BJ (cell line): Measurements from ENCODE around the gene EPB41L5. TPM values are rescaled to one million over a fixed set of nuclear protein-coding genes. Genes with fewer than 3 reads are reported as not detected.
A peak's percentile ranks its signal among the peaks of the same experiment; 100 is the strongest.

ENCODE experiments used
- CTCF ChIA-PET: fragments of 350-600 bp; formaldehyde crosslinking; extraction: SDS; loops from one replicate; lab custom pipeline; 2021; ENCODE audit warnings: antibody characterized with exemption, inconsistent platforms; lab: Yijun Ruan, JAX
- POLR2A ChIA-PET: fragments of 300-600 bp; sonication (Branson Sonifier 250); formaldehyde crosslinking; extraction: SDS; loops from one replicate; lab custom pipeline; 2021; ENCODE audit warnings: antibody characterized with exemption; lab: Charles Lee
- DNase-seq: peaks from one replicate; pipeline ENCODE4 v3.0.0-alpha.2; 2011; ENCODE audit warnings: low read depth
- H3K27me3 ChIP-seq: 2 replicates; pipeline ENCODE4 v1.6.0; 2011; ENCODE audit warnings: low read length; ENCODE audit not compliant: control insufficient read depth, insufficient read depth
- H3K36me3 ChIP-seq: 2 replicates; pipeline ENCODE4 v1.5.1; 2011; ENCODE audit warnings: low read length; ENCODE audit not compliant: control insufficient read depth, insufficient read depth
- H3K4me3 ChIP-seq: 2 replicates; pipeline ENCODE4 v1.5.1; 2011; ENCODE audit warnings: low read depth, mild to moderate bottlenecking, control low read depth, low read length
- CTCF ChIP-seq: IDR thresholded peaks from 2 replicates; pipeline ENCODE4 v1.5.1; 2011; ENCODE audit warnings: low read depth, mild to moderate bottlenecking, control low read depth, inconsistent platforms, low read length, moderate library complexity; ENCODE audit not compliant: insufficient read depth
- polyA plus RNA-seq: library from polyadenylated mRNA; depleted of rRNA; stranded (reverse); fragments of >200 nt; gene quantifications from 2 replicates; pipeline ENCODE4 v1.2.3, GENCODE V29; 2011

Gene EPB41L5
- polyA plus RNA-seq, 1 experiment = 4.4 TPM

- no peak for TF ChIP-seq CTCF
- Histone ChIP-seq H3K4me3 (no peak overlapping the region), H3K36me3 (no peaks in the 10 kb centered on the region), H3K27me3 (no peaks in the 10 kb centered on the region)
- no peak for DNase-seq
- CTCF ChIA-PET = no interaction called here
- POLR2A ChIA-PET = no interaction called here
These were observed 11.4 kb upstream of the EPB41L5 start for GRCh38 chr2:120001471-120001870.

- H3K4me3 ChIP-seq = no peak overlapping the region
- ChIA-PET CTCF (interaction anchor here (0.7 kb wide), 1 partner anchor 9 kb away, joined by 3 read pairs; no protein-coding TSS in a partner anchor), POLR2A (no interaction called here)
- DNase-seq = no peak
- no peaks in the 10 kb centered on the region for H3K27me3 ChIP-seq
- H3K36me3 ChIP-seq = no peaks in the 10 kb centered on the region
- TF ChIP-seq CTCF = no peak
These were observed 8.6 kb upstream of the EPB41L5 start for GRCh38 chr2:120004254-120004653.

DNA sequence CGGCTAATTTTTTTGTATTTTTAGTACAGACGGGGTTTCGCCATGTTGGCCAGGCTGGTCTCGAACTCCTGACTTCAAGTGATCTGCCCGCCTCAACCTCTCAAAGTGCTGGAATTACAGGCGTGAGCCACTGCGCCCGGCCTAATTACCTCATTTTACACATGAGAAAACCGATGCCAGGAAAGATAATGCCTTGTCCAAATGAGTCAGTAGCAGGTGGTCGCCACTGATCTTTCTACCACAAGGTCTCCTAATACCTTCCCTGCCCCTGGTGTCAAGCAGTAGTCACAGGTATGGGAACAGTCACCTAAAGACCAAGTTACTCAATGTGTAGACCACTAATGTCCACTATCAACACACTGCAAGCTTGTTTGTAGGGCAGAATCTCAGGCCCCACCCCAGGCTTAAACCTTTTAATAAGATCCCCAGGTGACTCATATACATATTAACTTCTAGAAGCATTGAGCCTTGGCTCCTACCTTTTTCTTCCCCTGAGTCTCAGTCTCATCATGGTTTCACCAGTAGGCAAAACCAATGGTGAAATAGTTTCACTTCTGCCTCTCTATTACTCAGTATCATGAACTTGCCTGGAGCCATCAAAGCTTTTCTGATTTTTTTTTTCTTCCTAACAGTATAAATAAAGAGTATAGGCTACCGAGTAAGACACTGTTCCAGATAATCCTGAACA lies 6.9 kb upstream of the EPB41L5 start:
- CTCF ChIA-PET = no interaction called here
- Histone ChIP-seq H3K27me3 (no peaks in the 10 kb centered on the region), H3K4me3 (no peak overlapping the region), H3K36me3 (no peaks in the 10 kb centered on the region)
- DNase-seq = no peak
- no peak for TF ChIP-seq CTCF
- POLR2A ChIA-PET = no interaction called here

DNA sequence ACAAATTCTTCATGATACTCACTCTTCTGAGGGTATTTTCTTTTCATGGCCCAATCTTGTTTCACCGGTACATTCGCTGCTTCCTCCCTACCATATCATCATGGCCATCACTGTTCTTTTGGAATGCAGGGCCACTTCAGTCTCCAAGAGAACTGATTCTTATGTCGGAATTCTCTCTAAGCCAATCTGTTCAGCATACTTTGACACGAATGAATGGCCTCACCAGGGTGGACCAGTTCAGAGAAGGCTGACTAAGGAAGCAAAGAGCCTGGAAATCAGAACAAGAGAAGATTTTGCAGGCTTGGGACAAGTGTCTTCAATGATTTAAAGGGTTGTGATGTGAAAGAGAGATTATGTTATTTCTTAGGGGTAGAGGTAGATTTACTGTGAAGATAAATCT lies 5.0 kb upstream of the EPB41L5 start:
- POLR2A ChIA-PET = no interaction called here
- Histone ChIP-seq H3K4me3 (no peak overlapping the region), H3K36me3 (no peaks in the 10 kb centered on the region), H3K27me3 (no peaks in the 10 kb centered on the region)
- no peak for TF ChIP-seq CTCF
- CTCF ChIA-PET = no interaction called here
- no peak for DNase-seq

DNA sequence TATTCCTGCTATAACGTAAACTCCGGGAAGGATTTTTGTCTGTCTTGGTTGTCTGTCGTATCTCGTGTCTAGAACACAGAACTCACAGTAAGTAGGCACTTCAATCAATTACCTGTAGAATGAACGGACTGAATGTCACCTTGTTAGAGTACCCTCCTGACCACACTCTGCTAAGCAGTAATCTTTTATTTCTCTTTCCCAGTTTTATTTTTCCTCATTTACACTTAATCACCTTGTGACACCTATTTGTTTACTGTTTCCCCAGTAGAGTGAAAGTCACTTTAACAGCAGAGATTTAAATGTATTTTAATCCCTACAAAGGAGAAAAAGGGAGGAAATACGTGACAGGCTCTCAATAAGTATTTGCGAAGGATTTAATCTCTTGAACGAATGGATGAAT lies 514 bp upstream of the EPB41L5 start:
- no peak for DNase-seq
- ChIA-PET POLR2A (no interaction called here), CTCF (interaction anchor here (0.5 kb wide), 1 partner anchor 45 kb away, joined by 4 read pairs; no protein-coding TSS in a partner anchor)
- Histone ChIP-seq H3K4me3 (peak overlapping the region; percentile 72), H3K27me3 (no peaks in the 10 kb centered on the region), H3K36me3 (no peaks in the 10 kb centered on the region)
- no peak for TF ChIP-seq CTCF
